Measurements from ENCODE around the gene EPHB1. TPM values are rescaled to one million over a fixed set of nuclear protein-coding genes. Genes with fewer than 3 reads are reported as not detected.

EPHB1 gene
- total and polyA plus RNA-seq, 2 of the 13 experiments (the other 11 are each of a cell fraction or from before 2014, with no cell fraction given), result 0.07 to 0.21 TPM

DNA sequence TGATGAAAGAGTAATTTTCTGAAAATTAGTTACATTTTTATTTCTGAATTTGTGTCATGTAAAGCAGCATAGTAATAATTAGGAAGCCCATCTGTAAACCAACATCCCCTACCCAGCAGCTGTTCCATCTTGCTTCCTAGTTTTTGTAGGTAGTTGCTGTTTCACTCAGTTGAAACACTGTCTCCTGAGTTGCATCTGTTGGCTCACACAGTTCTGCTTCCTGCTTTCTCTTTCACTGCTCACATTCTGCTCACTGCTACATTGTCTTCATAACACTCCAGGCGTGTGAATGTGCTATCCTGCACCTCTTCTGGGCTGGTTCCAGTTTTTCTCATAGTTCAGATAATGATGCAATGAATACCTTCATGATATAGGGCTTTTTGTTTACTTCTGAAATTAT, 123.4 kb downstream of the EPHB1 start (continued):
- TF ChIP-seq AHR (CRISPR knock-in tag; IDR thresholded peaks at IDR 0.05) (no peak), ZBTB46 (CRISPR knock-in tag; IDR thresholded peaks at IDR 0.05; ENCODE audit: borderline replicate concordance) (no peak), IKZF4 (CRISPR knock-in tag; IDR thresholded peaks at IDR 0.05; ENCODE audit: borderline replicate concordance, low read depth, not compliant biosample characterization) (no peak), RFX1 (IDR thresholded peaks at IDR 0.05) (no peak), IRF2 (CRISPR knock-in tag; IDR thresholded peaks at IDR 0.05) (no peak), KLF16 (CRISPR knock-in tag; IDR thresholded peaks at IDR 0.05) (no peak), ZNF496 (CRISPR knock-in tag; IDR thresholded peaks at IDR 0.05; ENCODE audit: insufficient replicate concordance) (no peak), ZFP82 (CRISPR knock-in tag; IDR thresholded peaks at IDR 0.05; ENCODE audit: borderline replicate concordance) (no peak), ZMAT3 (CRISPR knock-in tag; conservative IDR thresholded peaks at IDR 0.05) (no peak)

DNA sequence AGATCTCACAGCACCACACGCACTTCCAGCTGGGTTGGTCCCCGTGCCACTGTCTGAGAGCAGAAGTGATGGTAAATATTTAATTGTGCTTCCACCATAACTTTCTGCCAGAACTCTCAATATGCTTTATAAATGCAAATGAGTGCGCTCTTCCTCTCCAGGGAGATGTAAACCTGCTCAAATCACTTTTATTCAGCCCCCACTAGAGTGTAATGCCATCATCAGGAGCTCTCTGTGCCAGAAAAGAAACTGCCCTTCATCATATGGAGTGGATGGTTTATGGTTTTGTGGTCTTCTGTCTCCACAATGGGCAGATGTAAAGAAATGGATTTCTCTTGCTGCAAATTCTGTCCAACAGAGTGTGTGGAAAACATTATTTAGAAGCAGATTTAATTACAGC, 127.0 kb downstream of the EPHB1 start:
- no peaks in the 10 kb centered on the region for H3K36me3 ChIP-seq (replicated peaks in 1 of 2; ENCODE audit: control insufficient read depth in 1 of 2, insufficient read depth in 2 of 2, low read length in 2 of 2)
- no peak overlapping the region for H3K27ac ChIP-seq (ENCODE audit: extremely low read length, insufficient read depth, low read length)
- no peak overlapping the region for H2AFZ ChIP-seq (ENCODE audit: low read length)
- no peak overlapping the region for H3K4me3 ChIP-seq (replicated peaks in 1 of 3; ENCODE audit: insufficient read depth in 1 of 3, low read depth in 2 of 3, low read length in 3 of 3)
- H4K20me1 ChIP-seq (ENCODE audit: insufficient read depth, low read length), result no peaks in the 10 kb centered on the region
- no peak for FAIRE-seq
- H3K27me3 ChIP-seq (ENCODE audit: control insufficient read depth in 1 of 2, insufficient read depth in 2 of 2, low read length in 2 of 2), result no peaks in the 10 kb centered on the region; a peak in 1 of 5 replicates
- in situ Hi-C loops (cut with HindIII; ENCODE audit: extremely low pct_ligation_motif_present, low pct_unique_long_range_greater_than_20kb), result no loop called here
- H3K9me3 ChIP-seq (ENCODE audit: low read length), result no peaks in the 10 kb centered on the region
- no peak for ATAC-seq
- POLR2A ChIA-PET, result no interaction called here
- intact Hi-C loops (cut with micrococcal nuclease; ENCODE audit: unreplicated experiment), result no loop called here
- 8% methylated on average over 3 of the region's 3 CpGs for WGBS (ENCODE audit: low lambda C conversion rate)
- BruUV-seq (replicated peaks), result no TSS peak
- no peak for DNase-seq (ENCODE audit: low spot score)
- H3K9ac ChIP-seq (ENCODE audit: insufficient read depth, low read depth, low read length), result no peak overlapping the region
- no peaks in the 10 kb centered on the region for H3K4me1 ChIP-seq (ENCODE audit: insufficient read depth, low read length)
- no peaks in the 10 kb centered on the region for H3K79me2 ChIP-seq (ENCODE audit: insufficient read depth, low read length)
- CTCF ChIA-PET (ENCODE audit: low intra/inter-chr PET ratio, low total read pairs), result no interaction called here
- H3K4me2 ChIP-seq (ENCODE audit: low read depth, low read length), result no peak overlapping the region
- TF ChIP-seq ZNF672 (CRISPR knock-in tag; IDR thresholded peaks at IDR 0.05) (no peak), PHF5A (CRISPR knock-in tag; IDR thresholded peaks at IDR 0.05; ENCODE audit: low read depth, unreplicated experiment) (no peak), ZBTB20 (CRISPR knock-in tag; IDR thresholded peaks at IDR 0.05; ENCODE audit: borderline replicate concordance, low read depth) (no peak), ARNT (IDR thresholded peaks at IDR 0.05) (no peak), RBAK (CRISPR knock-in tag; IDR thresholded peaks at IDR 0.05) (no peak), RFXANK (CRISPR knock-in tag; IDR thresholded peaks at IDR 0.05) (no peak), ZBTB8A (CRISPR knock-in tag; IDR thresholded peaks at IDR 0.05; ENCODE audit: borderline replicate concordance, low read depth) (no peak), ZNF646 (CRISPR knock-in tag; IDR thresholded peaks at IDR 0.05) (no peak), KDM6A (CRISPR knock-in tag; IDR thresholded peaks at IDR 0.05; ENCODE audit: low read depth) (no peak)
